Activated T-cell treated with anti-CD3 and anti-CD28 coated beads, Interleukin-2, amount 50 U/mL, for 1 hour (primary cell): ENCODE data around the gene DLX6.

Source experiments
- DNase-seq: peaks from one replicate; pipeline ENCODE4 v3.0.0-alpha.2; 2020

DLX6 gene

GRCh38 chr7:97011536-97012364, 6.4 kb downstream of the DLX6 start:
- DNase-seq = no peak

- no peak for DNase-seq
Measured at GRCh38 chr7:97012365-97013133, 7.2 kb downstream of the DLX6 start.

- no peak for DNase-seq
Measured at GRCh38 chr7:97013134-97013844, 7.9 kb downstream of the DLX6 start.

GRCh38 chr7:97013845-97014134, 8.4 kb downstream of the DLX6 start:
- DNase-seq = no peak

- no peak for DNase-seq
Measured at GRCh38 chr7:97014145-97014750, 8.9 kb downstream of the DLX6 start.

GRCh38 chr7:97015279-97015678, 9.9 kb downstream of the DLX6 start:
- DNase-seq = no peak

GRCh38 chr7:97015756-97016380, 10.5 kb downstream of the DLX6 start:
- no peak for DNase-seq

GRCh38 chr7:97016381-97017191, 11.2 kb downstream of the DLX6 start:
- DNase-seq = no peak

- DNase-seq = no peak
Measured at GRCh38 chr7:97017192-97018125, 12.1 kb downstream of the DLX6 start.

GRCh38 chr7:97018126-97018601, 12.8 kb downstream of the DLX6 start:
- DNase-seq = no peak

- DNase-seq = no peak
Measured at GRCh38 chr7:97018791-97019531, 13.6 kb downstream of the DLX6 start.

- DNase-seq = no peak
Measured at GRCh38 chr7:97019710-97020225, 14.4 kb downstream of the DLX6 start.

- DNase-seq = no peak
Measured at GRCh38 chr7:97020601-97020995, 15.2 kb downstream of the DLX6 start.

GRCh38 chr7:97020996-97021746, 15.8 kb downstream of the DLX6 start:
- DNase-seq = no peak

- no peak for DNase-seq
Measured at GRCh38 chr7:97021747-97022490, 16.6 kb downstream of the DLX6 start.

- no peak for DNase-seq
Measured at GRCh38 chr7:97022491-97023306, 17.3 kb downstream of the DLX6 start.
